HG02798 (cell line): ENCODE data around the gene HHLA2.
A peak's percentile ranks its signal among the peaks of the same experiment; 100 is the strongest.

ENCODE experiments used
- ATAC-seq: cut with Tn5 transposase; IDR thresholded peaks from one replicate; pipeline ENCODE4 v1.9.1; 2021; ENCODE audit warnings: mild to moderate bottlenecking; ENCODE audit not compliant: unreplicated experiment, poor library complexity

Gene HHLA2

DNA sequence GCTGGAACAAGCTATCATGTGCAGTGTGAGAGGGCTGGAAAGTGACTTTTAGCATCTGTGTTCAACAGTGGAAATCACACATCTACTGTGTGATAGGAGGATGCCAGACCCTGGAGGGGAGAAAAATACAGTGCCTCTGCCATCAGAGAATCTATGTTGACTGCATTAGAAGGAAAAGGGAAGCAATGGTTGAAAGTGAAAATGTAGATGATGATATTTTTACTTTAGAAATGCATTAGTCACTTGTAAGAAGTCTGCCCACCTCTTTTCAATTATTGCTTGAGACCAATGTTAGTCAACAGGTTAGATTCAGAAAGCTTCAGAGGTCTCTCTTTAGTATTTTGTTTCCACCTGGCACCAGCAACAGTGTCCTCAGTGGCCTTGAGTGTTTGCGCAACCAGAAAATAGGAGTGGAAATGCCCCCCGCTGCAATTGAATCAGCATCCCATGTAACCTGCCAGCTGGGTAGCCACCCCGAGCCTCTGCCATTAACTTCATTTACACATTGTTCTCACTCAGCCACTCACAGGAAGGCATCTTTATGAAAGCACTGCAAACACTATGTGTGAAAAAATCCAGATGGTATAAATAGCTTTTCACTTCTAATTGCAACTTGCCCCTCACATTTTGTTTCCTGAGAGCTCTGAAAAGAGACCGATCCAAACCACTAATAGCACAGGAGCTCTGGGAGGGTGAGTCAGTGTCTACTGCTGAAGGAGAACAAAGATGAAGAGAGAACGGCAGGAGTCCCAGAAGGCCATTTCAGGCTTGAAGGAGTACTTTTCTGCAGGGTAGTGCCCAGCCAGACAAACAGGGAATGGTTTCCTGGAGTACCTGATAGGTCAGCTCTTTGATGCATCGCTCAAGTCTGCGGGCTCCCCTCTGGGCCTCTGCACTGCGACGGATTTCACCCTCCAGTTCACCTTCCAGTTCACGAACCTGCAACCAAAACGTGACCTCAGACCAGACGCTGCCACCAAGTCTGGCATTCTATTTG lies 92.1 kb downstream of the HHLA2 start:
- peak; percentile 68 for ATAC-seq

DNA sequence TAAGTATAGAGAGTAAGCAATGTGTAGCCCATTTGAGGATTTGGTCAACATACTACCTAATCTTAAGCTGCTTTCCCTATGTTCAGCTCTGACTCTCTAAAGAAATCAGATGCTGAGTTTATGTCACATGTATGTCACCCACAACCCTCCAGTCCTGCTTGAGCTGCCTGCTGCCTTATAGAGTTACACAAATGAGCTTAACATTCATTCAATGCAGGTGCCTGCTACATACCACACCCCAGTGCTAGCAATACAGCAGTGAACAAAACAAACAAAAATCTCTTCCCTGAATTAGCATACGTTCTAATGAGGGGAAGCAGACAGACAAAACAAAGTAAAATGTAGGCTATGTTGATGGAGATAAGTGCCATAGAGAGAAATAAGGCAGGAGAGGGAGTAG lies 93.0 kb downstream of the HHLA2 start:
- ATAC-seq: no peak

DNA sequence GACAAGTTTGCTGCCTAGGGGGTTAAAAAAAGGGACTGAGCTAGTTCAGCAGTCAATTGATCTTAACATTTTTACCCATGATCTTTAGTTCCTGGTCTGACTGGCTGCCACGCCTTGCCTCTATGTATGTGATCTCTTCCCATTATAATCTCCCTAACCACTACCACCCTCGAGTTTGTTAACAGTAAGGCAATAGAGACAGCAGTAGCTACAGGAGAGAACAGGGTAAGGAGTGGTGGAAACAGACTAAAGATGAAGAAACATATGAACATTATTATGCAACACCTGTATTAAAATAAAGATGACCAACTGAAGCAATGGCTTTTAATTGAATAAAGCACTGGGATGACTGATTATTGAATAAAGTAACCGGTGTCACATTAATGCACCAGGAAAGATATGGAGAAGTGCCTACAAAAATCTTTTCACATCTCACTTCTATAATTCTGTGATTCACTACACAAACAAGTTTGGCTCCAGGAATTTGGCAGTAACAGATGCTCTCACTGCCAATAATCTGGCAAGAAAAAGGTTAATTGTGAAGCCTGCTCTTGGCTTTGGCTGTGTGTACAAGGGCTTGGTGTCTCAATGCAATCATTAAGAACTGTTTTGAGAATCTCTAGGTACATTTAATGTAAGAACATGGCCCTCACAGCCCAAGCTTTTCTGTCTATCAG lies 95.7 kb downstream of the HHLA2 start:
- no peak for ATAC-seq

DNA sequence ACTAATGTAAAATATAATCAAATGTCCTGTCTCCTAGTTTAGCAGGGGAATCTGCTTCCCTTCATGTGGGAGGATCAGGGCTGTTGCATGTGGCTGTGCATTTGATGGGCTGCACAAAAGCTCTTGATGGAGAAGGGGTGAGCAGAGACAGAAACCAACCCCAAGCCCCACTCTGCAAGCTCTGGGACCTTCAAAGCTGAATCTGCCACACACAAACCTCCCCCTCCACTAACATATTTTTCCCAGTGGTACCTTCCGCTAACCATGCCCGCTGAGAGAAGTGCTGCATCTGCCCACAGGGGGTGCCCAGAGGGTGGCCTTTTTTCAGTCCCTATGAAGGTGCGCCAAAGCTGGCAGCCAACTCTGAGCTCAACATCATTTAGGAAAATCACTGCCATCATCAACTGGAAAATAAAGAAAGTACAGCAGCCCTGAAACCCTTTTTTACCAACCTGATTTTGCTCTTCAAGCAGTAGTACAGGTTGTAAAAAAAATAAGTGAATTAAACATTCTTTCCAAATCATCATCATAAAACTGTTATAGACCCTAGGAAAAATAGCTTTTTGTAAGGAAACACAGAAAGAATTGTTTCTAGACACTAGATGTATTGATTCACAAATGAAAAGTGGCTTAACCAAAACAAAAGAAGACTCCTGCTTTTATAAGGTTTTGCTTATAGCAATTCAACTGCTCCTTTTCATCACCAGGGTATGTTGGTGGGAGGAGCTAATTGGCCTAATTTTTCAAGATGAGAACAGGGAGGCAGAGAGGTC lies 97.0 kb downstream of the HHLA2 start:
- ATAC-seq: no peak

DNA sequence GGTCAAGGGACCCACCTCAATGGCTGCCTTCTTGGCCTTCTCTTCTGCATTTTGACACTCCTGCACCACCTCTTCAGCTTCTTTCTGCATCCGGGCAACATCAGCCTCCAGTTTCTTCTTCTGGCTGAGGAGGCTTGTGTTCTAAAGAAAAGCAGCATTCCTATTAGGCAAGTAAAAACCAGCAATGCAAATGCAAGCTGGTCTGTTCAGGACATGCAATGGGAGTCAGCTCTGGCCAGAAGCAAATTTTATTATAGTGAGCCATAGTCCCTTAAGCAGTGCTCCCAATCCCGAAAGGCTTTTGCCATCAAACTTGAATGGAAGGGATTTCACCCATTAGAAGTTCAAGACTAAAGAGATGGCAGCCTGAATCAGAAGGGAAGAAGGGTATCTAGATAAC lies 97.7 kb downstream of the HHLA2 start:
- ATAC-seq: no peak

DNA sequence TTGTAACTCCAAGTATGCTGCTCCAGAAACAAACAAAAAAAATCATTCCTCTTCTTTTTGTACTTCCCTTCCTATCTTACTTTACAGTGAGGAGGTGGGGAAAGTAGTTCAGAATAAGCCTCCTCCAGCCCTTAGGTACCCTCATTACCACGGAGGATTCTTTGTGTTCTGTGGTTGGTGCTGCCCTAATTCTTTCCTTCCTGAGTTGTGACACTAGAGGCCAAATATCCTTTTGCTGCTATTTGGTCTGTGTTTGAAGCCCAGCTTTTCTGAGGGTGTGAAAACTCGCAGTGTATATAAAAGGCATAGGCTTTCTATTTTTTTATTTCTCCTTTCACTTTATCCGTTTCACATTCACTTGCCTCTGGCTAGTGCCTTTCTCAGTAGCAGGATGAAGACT lies 98.2 kb downstream of the HHLA2 start:
- ATAC-seq: no peak

DNA sequence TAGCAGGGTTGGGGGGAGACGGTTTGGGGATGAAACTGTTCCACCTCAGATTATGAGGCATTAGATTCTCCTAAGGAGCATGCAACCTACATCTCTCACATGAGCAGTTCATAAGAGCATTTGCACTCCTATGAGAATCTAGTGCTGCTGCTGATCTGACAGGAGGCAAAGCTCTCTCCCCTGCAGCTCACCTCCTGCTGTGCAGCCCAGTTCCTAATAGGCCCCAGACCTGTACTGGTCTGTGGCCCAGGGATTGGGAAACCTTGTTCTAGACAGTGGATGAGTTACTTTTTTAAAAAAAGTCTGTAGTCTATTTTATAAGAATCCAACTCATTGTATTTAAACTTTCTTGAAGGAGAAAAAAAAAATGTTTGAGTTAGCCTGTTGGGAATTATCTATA lies 100.0 kb downstream of the HHLA2 start:
- no peak for ATAC-seq

DNA sequence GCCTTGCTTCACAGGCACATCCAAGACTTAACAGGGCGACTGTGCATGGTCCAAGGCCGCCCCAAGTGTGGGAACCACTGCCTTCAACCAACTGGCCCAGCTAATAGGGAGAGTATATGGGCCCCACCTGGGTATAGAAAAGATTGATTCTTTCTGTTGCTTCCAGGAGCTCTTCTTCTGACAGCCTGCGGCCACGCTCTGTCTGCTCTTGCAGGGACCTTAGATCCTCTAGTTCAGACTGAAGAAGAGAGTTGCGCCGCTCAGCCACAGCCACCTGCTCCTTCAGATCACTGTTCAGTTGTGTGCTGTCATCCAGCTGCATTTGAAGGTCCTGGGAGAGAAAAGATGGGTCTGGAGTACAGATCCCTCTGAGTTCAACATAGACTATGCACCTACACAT lies 102.2 kb downstream of the HHLA2 start:
- ATAC-seq: no peak

DNA sequence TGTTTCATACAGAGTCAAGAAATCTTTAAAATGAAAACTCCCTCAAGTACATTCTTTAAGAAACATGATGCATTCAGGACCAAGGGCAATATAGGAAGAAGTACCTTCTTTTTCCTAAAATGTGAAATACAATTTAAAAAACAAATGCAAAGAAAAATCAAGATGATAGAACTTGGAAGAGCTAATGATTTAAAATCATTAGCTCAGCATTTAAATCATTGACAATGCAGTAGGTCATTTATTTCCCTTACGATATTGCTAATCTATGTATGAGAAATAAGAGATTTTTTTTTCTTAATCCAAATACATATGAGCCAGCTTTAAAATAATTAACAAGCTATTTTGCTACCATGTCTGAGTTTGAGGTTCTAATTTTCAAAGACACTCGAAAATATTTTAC lies 105.5 kb downstream of the HHLA2 start:
- no peak for ATAC-seq

DNA sequence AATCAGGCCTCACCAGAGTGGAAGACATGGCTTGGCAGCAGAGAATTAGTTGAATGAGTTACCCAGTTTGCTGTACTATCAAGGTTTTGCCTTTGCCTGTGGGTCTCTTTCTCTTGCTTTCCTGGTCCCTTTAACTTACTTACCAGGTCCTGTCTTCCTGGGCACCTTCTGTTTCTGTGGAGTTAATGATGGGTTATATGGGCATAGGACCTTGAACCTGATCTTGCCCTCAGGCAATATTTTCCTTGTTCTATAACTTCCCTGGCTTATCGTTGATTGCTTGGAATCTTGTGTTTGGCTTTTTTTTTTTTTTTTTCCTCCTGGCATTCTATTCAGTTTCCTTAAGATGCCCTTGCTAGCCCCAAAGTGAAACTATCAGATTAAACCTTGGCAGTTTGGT lies 106.8 kb downstream of the HHLA2 start:
- ATAC-seq: no peak

DNA sequence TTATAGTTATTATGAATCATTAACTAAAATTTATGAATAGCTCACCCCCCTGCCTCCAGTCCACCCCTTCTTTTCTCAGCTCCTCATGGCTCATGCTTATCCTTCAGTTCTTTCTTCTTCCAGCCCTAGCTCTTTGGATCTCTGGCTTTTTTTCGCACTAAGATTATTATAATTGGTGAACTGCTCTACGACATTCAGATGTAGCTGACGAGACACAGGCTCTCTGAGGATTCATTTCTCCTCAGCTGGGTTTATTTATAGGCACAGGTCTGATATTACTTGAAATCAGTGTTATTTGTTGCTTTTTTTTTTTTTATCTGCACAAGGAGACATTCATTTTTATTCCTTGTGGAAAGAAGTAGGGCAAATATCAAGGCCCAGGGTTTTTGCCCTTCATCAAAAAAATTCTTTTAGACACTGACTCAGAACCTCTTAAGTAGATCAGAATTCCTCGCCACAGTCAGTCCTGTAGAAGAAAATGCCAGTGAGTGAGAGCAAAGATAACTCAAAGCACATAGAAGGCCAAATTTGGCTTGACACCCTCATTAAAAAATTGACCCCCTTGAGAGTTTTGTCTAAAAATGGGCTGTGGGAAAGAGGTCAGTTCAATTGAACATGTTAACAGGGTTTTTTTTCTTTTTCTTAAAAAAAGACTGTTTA lies 107.5 kb downstream of the HHLA2 start:
- no peak for ATAC-seq

DNA sequence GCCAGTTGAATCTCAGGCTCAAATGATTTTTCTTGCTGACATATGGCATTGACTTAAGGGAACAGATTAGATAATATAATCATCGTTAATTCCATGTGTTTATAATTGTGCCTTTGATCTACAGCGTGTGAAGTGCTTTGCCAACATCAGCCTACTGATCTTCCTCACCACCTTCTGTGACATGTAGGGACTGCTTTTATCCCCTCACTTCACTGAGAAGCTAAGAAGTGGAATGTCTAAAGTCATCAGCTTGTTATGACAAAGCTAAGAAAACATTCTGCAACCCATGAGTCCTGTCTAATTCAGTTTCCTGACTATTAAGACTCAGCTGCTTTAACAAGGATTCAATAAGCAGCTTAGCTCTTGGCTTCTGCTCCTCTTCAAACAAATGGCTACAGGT lies 108.0 kb downstream of the HHLA2 start:
- ATAC-seq: no peak

DNA sequence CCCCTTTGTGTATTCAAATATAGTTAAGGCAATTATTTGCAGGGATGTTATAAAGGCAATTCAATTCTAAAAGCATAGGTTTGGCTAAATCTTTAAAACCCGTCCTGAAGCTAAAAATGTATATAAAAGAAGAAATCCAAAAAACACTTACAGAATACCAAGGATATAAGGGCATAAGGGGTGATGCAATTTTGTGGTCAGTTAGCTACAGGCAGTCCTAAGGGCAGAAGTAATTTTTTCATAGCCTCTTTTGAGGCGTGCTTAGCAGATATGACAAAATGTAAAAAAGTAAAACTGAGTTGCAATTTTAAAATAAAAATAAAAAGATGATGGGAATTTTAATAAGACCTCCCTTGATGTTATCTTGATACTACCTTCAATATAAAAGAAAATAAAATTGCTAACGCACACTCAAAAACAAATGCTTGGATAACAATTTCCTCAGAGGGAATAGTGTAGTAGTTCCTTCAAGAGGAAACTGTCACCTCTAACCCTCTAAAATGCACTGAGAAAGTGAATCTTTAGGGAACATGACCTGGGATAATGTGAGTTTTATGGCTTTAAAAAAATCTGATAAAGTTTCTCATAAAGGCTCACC lies 109.8 kb downstream of the HHLA2 start:
- no peak for ATAC-seq

DNA sequence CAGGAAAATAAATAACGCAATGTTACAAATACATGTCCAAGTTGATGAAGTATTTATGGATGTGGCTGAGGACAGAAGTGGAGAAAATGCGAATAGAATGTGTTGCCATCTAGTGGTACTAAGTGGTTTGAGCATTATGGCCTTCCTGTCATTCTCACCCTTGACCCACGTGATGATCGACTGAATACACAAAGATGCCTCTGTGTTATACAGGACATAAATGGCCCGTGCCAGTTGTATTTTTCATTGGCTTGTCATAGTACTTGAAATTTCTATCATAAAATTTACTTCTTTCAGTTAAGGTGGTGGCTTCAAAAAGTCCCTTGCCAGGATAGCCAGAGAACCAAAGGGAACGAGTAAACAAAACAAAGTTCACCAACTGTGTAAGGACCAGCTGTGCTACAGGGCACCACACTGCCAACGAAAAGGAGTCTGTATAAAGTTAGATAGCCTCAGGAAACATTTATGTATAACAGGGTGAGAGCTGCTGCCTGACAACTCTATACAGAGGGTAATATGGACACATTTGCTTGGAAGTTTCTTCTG lies 110.4 kb downstream of the HHLA2 start:
- ATAC-seq: peak; percentile 97

DNA sequence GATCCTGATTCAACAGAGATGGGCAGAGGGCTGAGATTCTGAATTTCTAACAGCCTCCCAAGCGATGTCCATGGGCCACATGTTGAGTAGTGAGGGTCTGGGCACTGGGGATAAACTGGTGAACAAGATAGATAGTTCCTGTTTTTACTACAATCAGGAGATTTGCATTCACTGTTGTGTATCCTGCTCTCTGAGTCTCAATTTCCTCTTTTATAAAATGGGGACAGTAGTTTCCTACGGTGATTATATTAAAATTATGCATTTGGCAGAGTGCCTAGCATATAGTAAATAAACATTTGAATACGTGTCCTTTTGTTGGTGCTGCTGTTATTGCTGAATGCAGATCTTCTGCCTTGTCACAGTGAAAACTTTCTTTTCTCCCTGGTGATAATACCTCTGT lies 111.5 kb downstream of the HHLA2 start:
- ATAC-seq: no peak

DNA sequence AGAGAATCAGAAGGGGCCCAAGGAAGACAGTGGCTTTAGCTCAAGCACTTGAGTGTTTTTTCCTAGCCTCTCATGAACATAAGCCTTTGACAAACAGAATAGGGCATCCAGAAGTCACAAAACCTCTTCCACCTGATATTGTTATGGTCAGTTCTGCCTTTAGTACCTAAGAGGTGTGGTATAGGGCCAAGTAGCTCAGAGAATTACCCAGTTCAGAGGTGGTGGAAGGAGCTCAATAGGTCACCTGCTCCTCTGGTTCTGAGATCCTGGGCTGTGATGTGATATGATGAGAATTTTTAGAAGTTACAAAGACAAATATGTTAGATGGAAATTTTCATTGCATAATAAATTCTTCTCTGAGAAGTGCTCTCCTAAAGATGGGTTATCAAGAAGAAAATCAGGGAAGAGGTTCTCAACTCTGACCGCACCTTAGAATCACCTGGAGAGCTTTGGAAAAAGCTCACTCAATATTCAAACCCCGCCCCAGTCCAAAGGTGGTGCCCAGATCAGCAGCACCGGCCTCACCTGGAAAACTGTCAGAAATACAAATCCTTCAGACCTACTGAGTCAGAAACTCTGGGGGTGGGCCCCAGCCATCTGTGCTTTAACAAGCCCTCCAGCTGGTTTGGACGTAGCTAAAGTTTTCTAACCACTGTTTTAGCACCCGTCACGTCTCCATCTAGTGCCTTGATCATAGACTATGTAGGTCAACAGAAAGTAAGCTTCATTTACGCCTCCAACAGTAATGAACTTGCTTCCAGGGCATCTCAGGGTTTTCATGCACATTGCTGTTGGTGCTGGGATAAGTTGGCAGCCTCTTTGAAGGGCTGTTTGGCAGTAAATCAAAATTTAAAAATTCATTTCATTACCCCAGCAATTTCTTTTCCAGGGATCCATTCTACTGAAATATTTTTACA lies 112.8 kb downstream of the HHLA2 start:
- ATAC-seq: no peak

DNA sequence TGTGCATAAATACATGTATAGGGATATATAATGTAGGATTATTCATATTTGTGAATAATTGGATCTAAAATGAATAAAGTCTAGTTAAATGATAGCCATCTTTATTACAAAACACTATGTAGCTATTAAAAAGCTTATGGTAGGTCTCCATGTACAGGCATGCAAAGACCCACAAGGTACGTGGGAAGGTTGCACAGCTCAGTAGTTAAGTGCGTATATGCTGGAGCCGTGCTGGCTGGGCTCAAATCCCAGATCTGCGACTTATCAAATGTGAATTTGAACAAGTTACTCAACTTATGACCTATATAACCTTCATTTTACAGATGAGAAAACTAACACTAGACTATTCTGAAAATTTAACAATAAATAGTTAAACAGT lies 113.4 kb downstream of the HHLA2 start:
- ATAC-seq: no peak

DNA sequence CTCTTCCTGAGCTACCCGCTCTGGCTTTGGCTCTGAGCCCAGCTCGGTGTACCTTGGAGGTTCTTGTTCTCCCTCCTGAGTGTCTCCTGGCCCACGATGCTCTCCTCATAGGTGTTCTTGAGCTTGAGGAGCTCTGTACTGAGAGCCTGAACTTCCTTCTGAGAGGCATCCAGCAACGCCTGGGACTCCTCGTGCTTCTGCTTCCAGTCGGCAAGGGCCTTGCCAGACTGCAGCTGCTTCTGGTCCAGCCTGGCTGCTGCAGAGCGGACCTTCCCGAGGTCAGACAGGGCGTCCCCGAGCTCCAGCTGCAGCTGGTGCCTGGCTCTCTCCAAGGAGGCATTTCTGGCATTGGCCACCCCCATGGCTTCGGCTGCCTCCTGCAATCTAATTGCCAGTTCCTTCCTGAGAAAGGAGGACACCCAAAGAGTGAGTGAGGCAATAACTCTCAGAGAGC lies 114.2 kb downstream of the HHLA2 start:
- no peak for ATAC-seq
